NCI-H2196 treated with DMSO at 0.1 percent for 48 hours (cell line): Measurements from ENCODE around the gene CALN1.
"Not testable (repeated sequence)": the region's sequence is repeated elsewhere in the genome, so short reads cannot be mapped to it uniquely, and the experiment has no call there.

Experiments used
- DNase-seq: peaks from one replicate; lab custom pipeline; 2025; ENCODE audit not compliant: unreplicated experiment; lab: John Stamatoyannopoulos, UW

The CALN1 gene

GRCh38 chr7:71822406-71822805 lies 589.7 kb downstream of the CALN1 start:
- DNase-seq = not testable (repeated sequence)

GRCh38 chr7:71817916-71818315 lies 594.2 kb downstream of the CALN1 start:
- no peak for DNase-seq

GRCh38 chr7:71808115-71808514 lies 604.0 kb downstream of the CALN1 start:
- DNase-seq = no peak

GRCh38 chr7:71804256-71804655 lies 607.9 kb downstream of the CALN1 start:
- DNase-seq = no peak

GRCh38 chr7:71801976-71802375 lies 610.2 kb downstream of the CALN1 start:
- no peak for DNase-seq

GRCh38 chr7:71800321-71800720 lies 611.8 kb downstream of the CALN1 start:
- DNase-seq = no peak

GRCh38 chr7:71795410-71795809 lies 616.7 kb downstream of the CALN1 start:
- DNase-seq = no peak

- no peak for DNase-seq
Measured at GRCh38 chr7:71793251-71793650, 618.9 kb downstream of the CALN1 start.

GRCh38 chr7:71787513-71787912 lies 624.6 kb downstream of the CALN1 start:
- no peak for DNase-seq

GRCh38 chr7:71785216-71785615 lies 626.9 kb downstream of the CALN1 start:
- DNase-seq = no peak

GRCh38 chr7:71784781-71785180 lies 627.4 kb downstream of the CALN1 start:
- no peak for DNase-seq

GRCh38 chr7:71784180-71784579 lies 628.0 kb downstream of the CALN1 start:
- DNase-seq = no peak

GRCh38 chr7:71783779-71784178 lies 628.4 kb downstream of the CALN1 start:
- no peak for DNase-seq

- no peak for DNase-seq
Measured at GRCh38 chr7:71782051-71782450, 630.1 kb downstream of the CALN1 start.

- DNase-seq = no peak
Measured at GRCh38 chr7:71780282-71780681, 631.9 kb downstream of the CALN1 start.

GRCh38 chr7:71777278-71777677 lies 634.9 kb downstream of the CALN1 start:
- DNase-seq = no peak

GRCh38 chr7:71776726-71777125 lies 635.4 kb downstream of the CALN1 start:
- DNase-seq = no peak

- DNase-seq = no peak
Measured at GRCh38 chr7:71775648-71776047, 636.5 kb downstream of the CALN1 start.

- no peak for DNase-seq
Measured at GRCh38 chr7:71772779-71773178, 639.4 kb downstream of the CALN1 start.

- DNase-seq = no peak
Measured at GRCh38 chr7:71770269-71770907, 641.8 kb downstream of the CALN1 start.

GRCh38 chr7:71769326-71769725 lies 642.8 kb downstream of the CALN1 start:
- no peak for DNase-seq

GRCh38 chr7:71768450-71768849 lies 643.7 kb downstream of the CALN1 start:
- DNase-seq = no peak

- DNase-seq = no peak
Measured at GRCh38 chr7:71766016-71766415, 646.1 kb downstream of the CALN1 start.
